Chondrocyte (in vitro differentiated cells): ENCODE results near the gene GSG1L. TPM values are rescaled to one million over a fixed set of nuclear protein-coding genes. Genes with fewer than 3 reads are reported as not detected.

ENCODE experiments used
- DNase-seq: peaks from one replicate; pipeline ENCODE4 v3.0.0; 2021; ENCODE audit warnings: mixed read lengths, low spot score
- H3K27ac Mint-ChIP-seq: one replicate; pipeline ENCODE4 v1.8.0; 2021; ENCODE audit warnings: mild to moderate bottlenecking, moderate library complexity, mixed read lengths; ENCODE audit not compliant: unreplicated experiment
- H3K27me3 Mint-ChIP-seq: 2 replicates; pipeline ENCODE4 v1.8.0; 2021; ENCODE audit warnings: low read depth, mixed read lengths
- H3K36me3 Mint-ChIP-seq: 2 replicates; pipeline ENCODE4 v1.8.0; 2021; ENCODE audit warnings: low read depth, mixed read lengths
- H3K4me1 Mint-ChIP-seq: 2 replicates; pipeline ENCODE4 v1.8.0; 2021; ENCODE audit warnings: low read depth, mild to moderate bottlenecking, mixed read lengths
- H3K4me3 Mint-ChIP-seq: one replicate; pipeline ENCODE4 v1.8.0; 2021; ENCODE audit warnings: mild to moderate bottlenecking, moderate library complexity, mixed read lengths; ENCODE audit not compliant: unreplicated experiment
- H3K9me3 Mint-ChIP-seq: 2 replicates; pipeline ENCODE4 v1.8.0; 2021; ENCODE audit warnings: low read depth, mixed read lengths
- CTCF ChIP-seq: fragments of 200-600 bp; sonication (generic); IDR thresholded peaks from 2 replicates; pipeline ENCODE4 v1.5.0; 2021; ENCODE audit warnings: antibody characterized with exemption, mild to moderate bottlenecking, moderate library complexity
- total RNA-seq: library from RNA; stranded (reverse); gene quantifications from 3 replicates; pipeline ENCODE4 v1.2.1, GENCODE V29; 2021

The GSG1L gene
- total RNA-seq, 1 donor from 2014 or later = not detected

- no peak for TF ChIP-seq CTCF
- DNase-seq = no peak
- Mint-ChIP-seq H3K27ac (no peak overlapping the region), H3K36me3 (peaks cover 20% of the 10 kb centered on the region), H3K9me3 (peaks cover 2% of the 10 kb centered on the region), H3K4me3 (no peak overlapping the region), H3K27me3 (no peaks in the 10 kb centered on the region), H3K4me1 (peaks cover 3% of the 10 kb centered on the region)
These were observed 322.9 kb downstream of the GSG1L start for GRCh38 chr16:27740496-27741201.

GRCh38 chr16:27739606-27740357, 323.7 kb downstream of the GSG1L start:
- DNase-seq = peak; percentile 70
- Mint-ChIP-seq H3K4me3 (no peak overlapping the region), H3K9me3 (no peaks in the 10 kb centered on the region), H3K4me1 (peaks cover 3% of the 10 kb centered on the region), H3K27ac (no peak overlapping the region), H3K36me3 (peaks cover 19% of the 10 kb centered on the region), H3K27me3 (no peaks in the 10 kb centered on the region)
- no peak for TF ChIP-seq CTCF

- TF ChIP-seq CTCF = no peak
- H3K4me1 Mint-ChIP-seq = peaks cover 3% of the 10 kb centered on the region
- no peaks in the 10 kb centered on the region for H3K9me3 Mint-ChIP-seq
- no peak overlapping the region for H3K27ac Mint-ChIP-seq
- H3K27me3 Mint-ChIP-seq = no peaks in the 10 kb centered on the region
- H3K4me3 Mint-ChIP-seq = no peak overlapping the region
- DNase-seq = peak; percentile 48
- peaks cover 18% of the 10 kb centered on the region for H3K36me3 Mint-ChIP-seq
These were observed 324.9 kb downstream of the GSG1L start for GRCh38 chr16:27738596-27738995.

Other genes with a start within 250 kb of the GSG1L start
- gene XPO6, start 148.3 kb upstream of the GSG1L start, total RNA-seq = 124 to 133 TPM (median 128 TPM) in 3 replicates
- gene SBK1, start 228.8 kb upstream of the GSG1L start, total RNA-seq = 1.5 to 2.8 TPM (median 1.7 TPM) in 3 replicates